NCI-H460 (cell line): ENCODE data around the gene EXOSC10. TPM values are rescaled to one million over a fixed set of nuclear protein-coding genes. Genes with fewer than 3 reads are reported as not detected.
"Not testable (repeated sequence)": the region's sequence is repeated elsewhere in the genome, so short reads cannot be mapped to it uniquely, and the experiment has no call there.

Source experiments
- DNase-seq: peaks from one replicate; pipeline ENCODE4 v3.0.0-alpha.2; 2016; ENCODE audit warnings: low read depth; ENCODE audit errors: extremely low read depth
- total RNA-seq: library from RNA; depleted of rRNA; stranded (reverse); fragments of >200 nt; shearing (Covaris generic); gene quantifications from 2 replicates; pipeline ENCODE4 v1.2.3, GENCODE V29; 2014

Gene EXOSC10
- total RNA-seq, 1 experiment from 2014 or later: 57.3 TPM

DNA sequence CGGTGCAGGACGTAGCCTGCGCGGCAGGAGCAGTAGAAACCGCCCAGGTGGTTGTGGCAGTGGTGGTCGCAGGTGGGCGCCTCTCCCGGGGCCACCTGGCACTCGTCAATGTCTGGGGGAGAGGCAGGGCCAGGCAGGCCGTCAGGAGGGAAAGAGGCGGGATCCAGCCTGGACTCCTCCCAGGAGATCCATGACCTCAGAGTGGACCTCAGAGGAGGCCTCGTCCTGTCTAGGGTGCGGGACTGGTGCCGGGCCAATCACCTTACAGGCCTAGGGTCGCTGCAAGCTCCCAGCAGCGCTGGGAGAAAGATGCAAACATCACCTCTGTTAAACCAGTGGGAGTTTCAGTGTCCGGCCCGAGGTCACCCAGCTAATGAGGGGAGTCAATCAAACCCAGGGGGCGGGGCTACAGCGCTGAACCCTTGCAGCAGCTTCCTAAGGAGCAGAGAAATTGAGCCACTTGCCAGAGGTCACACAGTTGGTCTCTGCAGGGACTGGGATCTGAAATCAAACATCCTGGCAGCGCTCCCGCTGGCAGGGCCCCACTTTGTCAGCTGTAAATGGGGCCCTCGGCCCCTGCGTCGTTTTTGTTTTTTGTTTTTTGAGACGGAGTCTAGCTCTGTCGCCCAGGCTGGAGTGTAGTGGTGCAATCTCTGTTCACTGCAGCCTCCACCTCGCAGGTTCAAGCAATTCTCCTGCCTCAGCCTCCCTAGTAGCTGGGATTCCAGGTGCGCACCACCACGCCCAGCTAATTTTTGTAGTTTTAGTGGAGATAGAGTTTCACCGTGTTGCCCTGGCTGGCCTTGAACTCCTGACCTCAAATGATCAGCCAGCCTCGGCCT, 54.0 kb downstream of the EXOSC10 start:
- no peak for DNase-seq

- no peak for DNase-seq
Observed at GRCh38 chr1:11044849-11045427, 54.7 kb downstream of the EXOSC10 start.

GRCh38 chr1:11044086-11044848, 55.4 kb downstream of the EXOSC10 start:
- DNase-seq: no peak

DNA sequence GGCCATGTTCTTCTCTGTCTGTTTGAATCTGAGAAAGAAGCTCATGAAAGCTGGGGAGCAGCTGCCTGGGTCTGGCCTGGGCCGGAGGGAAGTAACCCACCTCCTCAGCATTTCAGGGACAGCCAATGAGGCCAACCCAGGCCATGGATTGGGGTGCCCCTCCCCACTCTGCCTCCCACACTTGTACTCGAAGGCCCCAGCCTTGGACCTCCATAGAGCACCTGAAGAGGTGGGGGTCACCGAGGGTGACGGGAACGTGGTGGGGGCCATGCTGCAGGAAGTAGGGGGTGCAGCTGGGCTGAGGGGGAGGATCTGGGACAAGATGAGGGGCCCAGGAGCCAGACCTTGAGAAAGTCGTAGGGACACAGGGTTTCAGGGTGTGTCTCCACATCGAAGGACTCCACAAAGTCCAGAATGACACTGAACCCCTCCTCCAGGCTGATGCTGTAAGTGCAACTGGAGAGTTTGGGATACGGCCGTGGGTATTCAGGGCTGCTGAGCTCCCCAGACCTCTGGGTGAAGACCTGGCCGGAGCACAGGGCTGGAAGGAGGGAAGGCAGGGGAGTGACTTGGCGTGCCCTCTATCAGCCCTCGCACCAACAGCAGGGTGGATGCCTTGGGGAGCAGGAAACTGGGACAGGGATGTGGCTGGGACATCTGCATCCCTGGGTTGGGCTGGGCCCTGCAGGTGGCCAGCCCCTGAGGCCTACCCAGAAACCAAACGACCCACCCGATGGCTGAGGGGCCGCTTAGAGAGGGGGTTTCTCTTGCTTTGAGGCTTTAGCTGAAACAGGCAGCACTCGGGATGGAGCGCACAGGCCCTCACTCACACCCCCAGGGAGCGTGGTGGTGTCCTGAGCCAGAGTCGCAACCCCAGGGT, 56.4 kb downstream of the EXOSC10 start:
- DNase-seq: no peak

GRCh38 chr1:11042065-11042464, 57.6 kb downstream of the EXOSC10 start:
- no peak for DNase-seq

DNA sequence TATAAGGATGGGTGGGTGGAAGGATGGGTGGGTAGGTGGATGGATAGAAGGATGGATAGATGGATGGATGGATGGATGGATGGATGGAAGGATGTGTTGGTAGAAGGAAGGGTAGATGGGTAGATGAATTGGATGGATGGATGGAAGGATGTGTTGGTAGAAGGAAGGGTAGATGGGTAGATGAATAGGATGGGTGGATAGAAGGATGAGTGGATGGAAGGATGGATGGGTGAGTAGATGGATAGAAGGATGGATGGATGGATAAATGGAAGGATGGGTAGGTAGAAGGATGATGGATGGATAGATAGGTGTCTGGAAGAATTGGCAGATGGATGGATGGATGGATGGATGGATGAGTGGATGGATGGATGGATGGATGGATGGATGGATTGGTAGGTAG, 58.6 kb downstream of the EXOSC10 start:
- DNase-seq: no peak

DNA sequence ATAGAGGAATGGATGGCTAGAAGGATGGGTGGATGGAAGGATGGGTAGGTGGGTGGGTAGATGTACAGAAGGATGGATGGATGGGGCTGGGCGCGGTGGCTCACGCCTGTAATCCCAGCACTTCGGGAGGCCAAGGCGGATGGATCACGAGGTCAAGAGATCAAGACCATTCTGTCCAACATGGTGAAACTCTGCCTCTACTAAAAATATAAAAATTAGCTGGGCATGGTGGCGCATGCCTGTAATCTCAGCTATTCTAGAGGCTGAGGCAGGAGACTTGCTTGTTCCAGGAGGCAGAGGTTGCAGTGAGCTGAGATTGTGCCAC, 59.6 kb downstream of the EXOSC10 start:
- DNase-seq: not testable (repeated sequence)

- DNase-seq: no peak
Observed at GRCh38 chr1:11039351-11040104, 60.1 kb downstream of the EXOSC10 start.

GRCh38 chr1:11037740-11038182, 61.9 kb downstream of the EXOSC10 start:
- DNase-seq: peak; percentile 67

DNA sequence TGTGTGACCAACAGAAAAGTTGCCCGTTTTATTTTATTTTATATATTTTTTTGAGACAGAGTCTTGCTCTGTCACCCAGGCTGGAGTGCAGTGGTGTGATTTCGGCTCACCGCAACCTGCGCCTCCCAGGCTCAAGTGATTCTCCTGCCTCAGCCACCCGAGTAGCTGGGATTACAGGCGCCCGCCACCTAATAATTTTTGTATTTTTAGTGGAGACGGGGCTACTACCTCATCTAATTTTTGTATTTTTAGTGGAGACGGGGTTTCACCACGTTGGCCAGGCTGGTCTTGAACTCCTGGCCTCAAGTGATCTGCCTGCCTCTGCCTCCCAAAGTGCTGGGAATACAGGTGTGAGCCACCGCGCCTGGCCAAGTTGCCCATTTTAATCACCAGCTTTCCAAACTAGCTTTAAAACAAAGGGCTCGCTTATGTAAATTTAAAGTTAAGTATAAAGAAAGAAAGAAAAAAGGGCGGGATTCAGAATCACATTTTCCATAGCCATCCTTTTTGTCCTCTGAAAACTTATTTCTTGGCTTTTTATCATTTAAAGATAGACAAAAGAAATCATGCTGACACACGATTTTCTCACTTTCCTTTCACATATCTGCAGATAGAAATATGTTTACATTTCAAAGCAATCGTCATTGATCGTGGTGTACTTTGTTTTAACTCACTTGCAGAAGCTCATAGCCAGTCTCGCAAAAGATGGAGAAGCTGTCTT, 62.5 kb downstream of the EXOSC10 start:
- DNase-seq: not testable (repeated sequence)

DNA sequence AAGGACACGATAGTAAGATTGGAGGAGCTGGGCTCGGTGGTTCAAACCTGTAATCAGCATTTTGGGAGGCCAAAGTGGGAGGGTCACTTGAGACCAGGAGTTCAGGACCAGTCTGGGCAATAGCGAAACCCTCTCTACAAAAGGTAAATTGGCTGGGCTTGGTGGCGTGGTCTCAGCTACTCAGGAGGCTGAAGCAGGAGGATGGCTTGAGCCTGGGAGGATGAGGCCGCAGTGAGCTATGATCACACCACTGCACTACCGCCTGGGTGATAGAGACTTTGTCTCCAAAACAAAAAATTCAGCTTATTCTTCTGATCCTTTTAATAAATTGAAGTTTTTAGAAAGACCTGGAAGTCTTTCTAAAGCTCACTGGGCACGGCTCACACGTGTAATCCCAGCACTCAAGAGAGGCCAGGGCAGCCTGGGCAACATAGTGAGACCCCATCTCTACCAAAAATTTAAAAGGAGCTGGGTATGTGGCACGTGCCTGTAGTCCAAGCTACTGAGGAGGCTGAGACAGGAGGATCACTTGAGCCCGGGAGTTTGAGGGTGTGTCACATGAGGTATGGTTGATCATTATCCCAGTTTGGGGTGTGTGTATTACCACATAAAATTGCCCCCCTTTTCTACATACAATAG, 67.9 kb downstream of the EXOSC10 start:
- no peak for DNase-seq

DNA sequence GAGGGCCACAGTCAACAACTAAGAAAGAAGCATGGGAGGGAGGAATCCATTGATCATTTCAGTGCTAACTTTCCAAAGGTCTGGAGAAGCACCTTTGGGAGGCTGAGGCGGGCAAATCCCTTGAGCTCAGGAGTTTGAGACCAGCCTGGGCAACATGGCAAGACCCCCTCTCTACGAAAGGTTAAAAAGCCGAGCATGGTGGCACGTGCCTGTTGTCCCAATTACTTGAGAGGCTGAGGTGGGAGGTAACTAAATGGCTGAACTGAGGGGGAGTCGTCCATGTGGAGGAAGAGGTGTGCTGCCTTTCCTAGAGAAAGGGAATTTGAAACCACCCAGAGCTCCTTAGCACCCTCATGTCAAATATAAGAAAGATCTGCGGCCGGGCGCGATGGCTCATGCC, 68.8 kb downstream of the EXOSC10 start:
- DNase-seq: no peak

GRCh38 chr1:11028018-11028417, 71.7 kb downstream of the EXOSC10 start:
- DNase-seq: no peak

DNA sequence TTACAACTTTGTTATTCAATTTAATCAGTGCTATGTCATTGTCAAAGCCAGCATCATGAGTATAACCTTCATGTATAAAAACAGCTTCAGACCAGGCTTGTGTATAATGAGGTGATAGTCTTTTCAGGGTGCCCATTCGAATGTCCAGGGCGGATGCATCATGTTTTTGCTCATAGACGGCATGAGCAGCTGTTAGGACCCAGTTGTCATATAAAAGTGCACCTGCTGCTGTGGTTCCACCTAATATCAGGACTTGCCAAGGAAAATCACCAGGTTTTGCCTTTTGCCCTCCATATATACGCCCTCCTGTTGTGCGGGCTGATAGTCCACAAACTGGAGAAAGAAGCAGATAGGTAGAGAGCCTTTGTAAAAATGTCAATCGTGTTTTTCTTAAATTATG, 72.4 kb downstream of the EXOSC10 start:
- no peak for DNase-seq

- no peak for DNase-seq
Observed at GRCh38 chr1:11026903-11027302, 72.8 kb downstream of the EXOSC10 start.

GRCh38 chr1:11026052-11026451, 73.6 kb downstream of the EXOSC10 start:
- no peak for DNase-seq

DNA sequence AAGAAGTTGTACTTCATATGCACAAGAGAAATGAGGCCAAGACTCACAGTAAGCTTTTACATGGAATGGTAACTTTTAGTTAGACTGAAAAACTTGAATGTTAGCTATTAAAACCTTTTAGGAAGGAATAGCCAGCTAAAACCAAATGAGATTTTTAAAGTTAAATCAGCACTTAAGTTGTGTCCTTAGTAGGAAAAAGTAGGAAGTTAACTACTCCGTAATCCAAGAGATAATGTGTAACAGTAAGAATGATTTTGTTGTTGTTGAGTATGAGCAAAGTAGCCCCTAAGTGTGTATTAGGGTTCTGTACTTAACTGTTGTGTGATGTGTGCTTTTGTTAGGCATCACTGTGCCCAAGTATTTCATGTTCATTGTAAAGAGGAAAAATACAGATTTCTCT, 74.1 kb downstream of the EXOSC10 start:
- DNase-seq: no peak

DNA sequence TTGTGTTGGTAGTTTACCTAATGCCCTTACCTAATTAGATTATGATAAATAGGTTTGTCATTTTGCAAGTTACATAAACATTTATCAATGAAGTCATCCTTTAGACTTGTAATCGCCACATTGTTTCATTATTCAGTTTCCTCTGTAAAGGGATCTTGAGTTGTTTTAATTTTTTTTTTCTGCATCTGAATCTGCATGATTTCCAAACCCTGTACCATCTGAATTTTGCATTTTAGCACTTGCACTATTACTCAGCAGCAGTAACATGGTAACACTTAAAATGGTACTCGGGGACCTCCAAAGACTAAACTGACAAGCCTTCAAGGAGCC, 74.8 kb downstream of the EXOSC10 start:
- no peak for DNase-seq
